ENCODE measurements around the gene KCNMA1.

The KCNMA1 gene

GRCh38 chr10:76882245-76882644 is 755.4 kb downstream of the KCNMA1 start:
- no peak for DNase-seq (ENCODE audit: insufficient read length, low spot score)
- FAIRE-seq: no peak
- TF ChIP-seq POLR2A (IDR thresholded peaks at IDR 0.05; ENCODE audit: low read depth, low read length): no peak

- TF ChIP-seq POLR2A (IDR thresholded peaks at IDR 0.05; ENCODE audit: low read depth, low read length): no peak
- no peak for FAIRE-seq
- DNase-seq (ENCODE audit: insufficient read length, low spot score): no peak
Measured at GRCh38 chr10:76881477-76882220, 756.0 kb downstream of the KCNMA1 start.

- FAIRE-seq (no peak), DNase-seq (ENCODE audit: insufficient read length, low spot score) (no peak)
- no peak for TF ChIP-seq POLR2A (IDR thresholded peaks at IDR 0.05; ENCODE audit: low read depth, low read length)
Measured at GRCh38 chr10:76880931-76881330, 756.7 kb downstream of the KCNMA1 start.

- FAIRE-seq (no peak), DNase-seq (ENCODE audit: insufficient read length, low spot score) (no peak)
- no peak for TF ChIP-seq POLR2A (IDR thresholded peaks at IDR 0.05; ENCODE audit: low read depth, low read length)
Measured at GRCh38 chr10:76879116-76879913, 758.3 kb downstream of the KCNMA1 start.

GRCh38 chr10:76878514-76878913 is 759.1 kb downstream of the KCNMA1 start:
- FAIRE-seq: no peak
- no peak for TF ChIP-seq POLR2A (IDR thresholded peaks at IDR 0.05; ENCODE audit: low read depth, low read length)
- DNase-seq (ENCODE audit: insufficient read length, low spot score): no peak

- TF ChIP-seq POLR2A (IDR thresholded peaks at IDR 0.05; ENCODE audit: low read depth, low read length): no peak
- DNase-seq (ENCODE audit: insufficient read length, low spot score) (no peak), FAIRE-seq (no peak)
Measured at GRCh38 chr10:76874896-76875295, 762.7 kb downstream of the KCNMA1 start.

- TF ChIP-seq POLR2A (IDR thresholded peaks at IDR 0.05; ENCODE audit: low read depth, low read length): no peak
- DNase-seq (ENCODE audit: insufficient read length, low spot score): no peak
- no peak for FAIRE-seq
Measured at GRCh38 chr10:76874176-76874575, 763.4 kb downstream of the KCNMA1 start.

GRCh38 chr10:76871697-76872295 is 765.8 kb downstream of the KCNMA1 start:
- no peak for DNase-seq (ENCODE audit: insufficient read length, low spot score)
- FAIRE-seq: no peak
- no peak for TF ChIP-seq POLR2A (IDR thresholded peaks at IDR 0.05; ENCODE audit: low read depth, low read length)

- FAIRE-seq: no peak
- no peak for DNase-seq (ENCODE audit: insufficient read length, low spot score)
- no peak for TF ChIP-seq POLR2A (IDR thresholded peaks at IDR 0.05; ENCODE audit: low read depth, low read length)
Measured at GRCh38 chr10:76869931-76870330, 767.7 kb downstream of the KCNMA1 start.

GRCh38 chr10:76868098-76868977 is 769.3 kb downstream of the KCNMA1 start:
- TF ChIP-seq POLR2A (IDR thresholded peaks at IDR 0.05; ENCODE audit: low read depth, low read length): no peak
- no peak for DNase-seq (ENCODE audit: insufficient read length, low spot score)
- FAIRE-seq: no peak

GRCh38 chr10:76866841-76867586 is 770.6 kb downstream of the KCNMA1 start:
- FAIRE-seq: no peak

GRCh38 chr10:76864922-76865321 is 772.7 kb downstream of the KCNMA1 start:
- no peak for DNase-seq (ENCODE audit: insufficient read length, low spot score)
- TF ChIP-seq POLR2A (IDR thresholded peaks at IDR 0.05; ENCODE audit: low read depth, low read length): no peak
- FAIRE-seq: no peak

More at GRCh38 chr10:76866841-76867586, 770.6 kb downstream of the KCNMA1 start:
- no peak for DNase-seq (ENCODE audit: insufficient read length, low spot score)
- TF ChIP-seq POLR2A (IDR thresholded peaks at IDR 0.05; ENCODE audit: low read depth, low read length): no peak

- no peak for TF ChIP-seq POLR2A (IDR thresholded peaks at IDR 0.05; ENCODE audit: low read depth, low read length)
- DNase-seq (ENCODE audit: insufficient read length, low spot score) (no peak), FAIRE-seq (peak; percentile 43)
Measured at GRCh38 chr10:76858721-76859120, 778.9 kb downstream of the KCNMA1 start.

Data from H54 (cell line).